ENCODE results near the gene NEMP1. TPM values are rescaled to one million over a fixed set of nuclear protein-coding genes. Genes with fewer than 3 reads are reported as not detected.

NEMP1 gene
- total RNA-seq, 4 donors from 2014 or later = 4.6 to 11.6 (median 5.7) TPM

DNA sequence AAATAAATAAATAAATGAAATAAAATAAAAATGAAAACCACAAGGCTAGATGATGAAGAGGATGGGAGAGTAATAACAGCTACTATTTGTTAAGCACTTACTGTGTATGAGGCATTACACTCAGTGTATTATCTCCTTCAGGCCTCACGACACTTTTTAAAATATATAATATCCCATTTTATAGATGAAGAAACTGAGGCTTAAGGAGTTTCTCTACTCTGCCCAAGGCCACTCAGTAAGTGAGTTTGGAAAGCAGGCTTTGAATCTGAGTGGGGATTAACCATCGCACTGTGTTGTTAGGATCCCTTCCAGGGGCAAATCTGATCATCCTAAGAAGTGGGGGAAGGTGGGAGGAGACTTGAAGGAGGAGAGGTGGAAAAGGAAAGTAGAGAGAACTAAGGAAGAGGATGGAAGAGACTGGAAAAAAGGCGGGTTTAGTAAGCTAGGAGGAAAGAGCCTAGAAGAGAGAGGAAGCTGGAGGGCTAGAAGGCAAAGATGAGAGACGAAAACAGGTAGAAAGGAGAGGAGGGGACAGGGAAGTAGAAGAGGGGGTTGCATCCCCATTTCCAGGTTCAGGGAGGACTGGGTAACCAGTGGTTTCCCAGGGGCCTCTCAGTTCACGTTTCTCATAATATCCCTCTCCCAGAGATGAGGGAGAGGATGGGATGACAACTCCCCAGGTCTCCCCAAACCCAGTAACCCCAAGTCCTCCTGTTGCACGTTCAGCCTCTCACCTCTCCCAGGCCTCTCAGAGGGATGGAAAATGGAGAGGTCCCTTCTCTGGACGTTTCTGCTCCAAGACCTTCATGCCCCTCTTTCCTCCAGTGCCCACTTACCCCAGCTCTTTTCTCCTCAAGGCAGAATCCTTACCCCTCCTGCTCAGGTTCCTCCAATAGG is 30.9 kb upstream of the NEMP1 start:
- TF ChIP-seq, protein P1, sequence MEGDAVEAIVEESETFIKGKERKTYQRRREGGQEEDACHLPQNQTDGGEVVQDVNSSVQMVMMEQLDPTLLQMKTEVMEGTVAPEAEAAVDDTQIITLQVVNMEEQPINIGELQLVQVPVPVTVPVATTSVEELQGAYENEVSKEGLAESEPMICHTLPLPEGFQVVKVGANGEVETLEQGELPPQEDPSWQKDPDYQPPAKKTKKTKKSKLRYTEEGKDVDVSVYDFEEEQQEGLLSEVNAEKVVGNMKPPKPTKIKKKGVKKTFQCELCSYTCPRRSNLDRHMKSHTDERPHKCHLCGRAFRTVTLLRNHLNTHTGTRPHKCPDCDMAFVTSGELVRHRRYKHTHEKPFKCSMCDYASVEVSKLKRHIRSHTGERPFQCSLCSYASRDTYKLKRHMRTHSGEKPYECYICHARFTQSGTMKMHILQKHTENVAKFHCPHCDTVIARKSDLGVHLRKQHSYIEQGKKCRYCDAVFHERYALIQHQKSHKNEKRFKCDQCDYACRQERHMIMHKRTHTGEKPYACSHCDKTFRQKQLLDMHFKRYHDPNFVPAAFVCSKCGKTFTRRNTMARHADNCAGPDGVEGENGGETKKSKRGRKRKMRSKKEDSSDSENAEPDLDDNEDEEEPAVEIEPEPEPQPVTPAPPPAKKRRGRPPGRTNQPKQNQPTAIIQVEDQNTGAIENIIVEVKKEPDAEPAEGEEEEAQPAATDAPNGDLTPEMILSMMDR (IDR thresholded peaks at IDR 0.05) = no peak
- no peak for TF ChIP-seq POLR2A (IDR thresholded peaks at IDR 0.05)
- H3K27me3 ChIP-seq = no peaks in the 10 kb centered on the region
- no peak for DNase-seq
- H3K9me3 ChIP-seq = no peaks in the 10 kb centered on the region
- peak overlapping the region; percentile 98 to 99 (median 98) for H3K27ac ChIP-seq
- peak overlapping the region; percentile 74 to 81 (median 76) for H3K4me3 ChIP-seq
- peaks cover 0 to 40% (median 0%) of the 10 kb centered on the region in 3 donors for H3K36me3 ChIP-seq
- peaks cover 0 to 49% (median 5%) of the 10 kb centered on the region in 4 donors for H3K4me1 ChIP-seq

DNA sequence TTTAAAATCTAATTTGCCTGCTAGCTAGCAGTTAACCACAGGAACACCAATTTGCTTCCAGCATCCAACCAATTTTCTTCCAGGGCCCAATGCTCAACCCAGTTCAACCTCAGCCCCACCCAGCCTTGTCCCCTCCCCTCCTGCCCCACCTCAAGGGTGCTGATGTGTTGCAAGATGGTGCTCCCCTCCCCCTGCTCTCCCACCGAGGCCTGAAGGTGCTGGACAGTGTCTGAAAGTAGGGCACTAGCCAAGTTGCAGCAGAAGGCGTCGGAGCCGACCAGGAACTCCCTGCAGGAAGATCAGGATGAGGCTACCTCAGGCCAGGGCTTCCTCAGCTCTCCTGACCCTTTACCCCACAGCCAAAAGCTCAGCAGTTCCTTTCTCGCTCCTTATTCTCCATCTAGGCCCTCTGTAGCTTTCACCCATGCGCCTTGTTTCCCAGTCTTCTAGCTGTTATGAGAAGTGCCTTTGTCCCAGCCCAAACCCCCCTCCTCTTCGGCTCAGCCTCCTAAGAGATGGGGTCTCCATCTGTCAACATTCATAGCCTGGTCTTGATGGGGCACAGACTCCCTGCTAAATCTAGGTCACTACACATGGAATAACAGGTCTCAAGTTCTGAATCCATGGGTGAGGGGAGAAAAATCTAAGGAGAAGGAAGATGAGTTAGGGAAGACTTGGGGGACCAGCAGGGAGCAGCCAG is 29.0 kb upstream of the NEMP1 start:
- H3K36me3 ChIP-seq = peaks cover 0 to 50% (median 0%) of the 10 kb centered on the region in 3 donors

DNA sequence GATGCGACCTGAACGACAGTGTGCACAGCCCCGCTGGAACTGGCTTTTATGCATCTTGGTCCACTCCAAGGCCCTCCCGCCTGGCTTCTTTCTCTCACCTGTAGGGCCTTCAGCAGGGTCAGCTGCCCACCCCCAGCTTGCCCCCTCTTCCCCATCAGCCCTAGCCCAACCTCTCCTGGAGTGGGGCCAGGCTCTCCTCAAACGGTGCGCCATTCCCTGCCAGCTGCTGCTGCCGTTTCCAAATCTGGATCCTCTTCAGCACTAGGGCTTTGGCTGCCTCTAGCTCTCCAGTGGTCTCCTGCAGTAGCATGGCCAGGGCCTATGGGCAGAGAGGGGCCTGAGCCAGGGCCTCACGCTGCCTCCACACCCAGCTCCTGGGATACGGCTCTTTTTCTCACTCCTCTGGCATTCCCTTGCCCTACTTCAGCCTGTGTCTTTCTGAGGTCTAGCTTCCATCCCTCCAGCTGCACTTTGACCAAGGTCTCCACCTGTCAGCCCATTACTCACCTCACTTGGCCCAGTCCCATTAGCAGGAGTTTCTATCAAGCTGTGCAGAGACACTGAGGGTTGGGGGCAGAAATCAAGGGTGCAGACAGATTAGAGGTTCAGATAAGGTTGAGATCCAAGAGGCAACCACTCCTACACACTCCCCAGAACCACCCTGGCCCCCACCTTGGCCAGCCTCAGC is 27.6 kb upstream of the NEMP1 start:
- Histone ChIP-seq H3K4me3 (peak overlapping the region in 1 of 4 donors; percentile 10), H3K27me3 (no peaks in the 10 kb centered on the region), H3K4me1 (peaks cover 0 to 64% (median 5%) of the 10 kb centered on the region in 4 donors), H3K9me3 (no peaks in the 10 kb centered on the region), H3K36me3 (peaks cover 0 to 61% (median 0%) of the 10 kb centered on the region in 3 donors), H3K27ac (peak overlapping the region in 1 of 4 donors; percentile 65)
- TF ChIP-seq POLR2A (IDR thresholded peaks at IDR 0.05) = no peak
- TF ChIP-seq, protein P1 (IDR thresholded peaks at IDR 0.05) = no peak
- DNase-seq = peak in 1 of 3 donors; percentile 74

More for the DNA sequence above, 29.0 kb upstream of the NEMP1 start:
- no peaks in the 10 kb centered on the region for H3K27me3 ChIP-seq
- TF ChIP-seq, protein P1 (IDR thresholded peaks at IDR 0.05) = no peak
- TF ChIP-seq POLR2A (IDR thresholded peaks at IDR 0.05) = no peak
- DNase-seq = peak in 1 of 3 donors; percentile 45
- H3K4me1 ChIP-seq = peaks cover 0 to 55% (median 5%) of the 10 kb centered on the region in 4 donors
- no peak overlapping the region for H3K4me3 ChIP-seq
- peak overlapping the region in 2 of 4 donors; percentile 25 to 65 for H3K27ac ChIP-seq
- no peaks in the 10 kb centered on the region for H3K9me3 ChIP-seq

DNA sequence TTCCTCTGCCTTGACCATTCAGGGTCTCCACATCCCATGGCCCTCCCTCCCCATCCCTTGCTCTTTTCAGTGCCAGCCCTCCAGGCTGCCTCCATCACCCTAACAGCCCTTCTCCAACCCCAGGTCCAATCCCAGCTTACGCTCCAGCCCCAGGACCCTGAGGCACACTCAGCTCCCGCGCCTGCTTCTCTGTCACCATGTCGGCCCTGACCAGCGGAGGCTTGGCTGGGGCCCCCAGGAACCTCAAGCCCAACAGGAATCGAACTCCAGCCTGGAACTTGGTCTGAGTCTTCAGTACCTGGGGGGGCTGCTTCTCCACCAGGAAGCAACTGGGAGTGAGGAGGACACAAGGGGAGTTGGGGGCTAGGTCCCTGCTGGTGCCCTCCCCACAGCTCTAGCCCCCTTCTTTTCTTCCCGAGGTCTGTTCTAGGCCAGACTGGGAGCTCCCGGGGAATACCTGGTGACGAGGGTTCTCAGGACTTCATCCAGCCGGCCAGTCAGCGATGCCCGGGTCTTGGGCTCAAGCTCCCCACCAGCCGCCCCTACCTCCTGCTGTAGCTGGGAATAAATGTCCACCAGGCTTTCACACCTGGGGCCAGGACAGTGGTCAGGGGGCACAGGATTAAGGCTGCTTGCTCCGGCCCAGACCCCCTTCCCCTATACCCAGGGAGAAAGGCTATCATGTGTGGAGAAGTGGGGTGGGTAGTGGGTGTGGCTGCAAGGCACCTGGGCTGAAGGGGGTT is 26.6 kb upstream of the NEMP1 start:
- DNase-seq = no peak
- H3K27ac ChIP-seq = peak overlapping the region in 1 of 4 donors; percentile 65
- peaks cover 0 to 67% (median 0%) of the 10 kb centered on the region in 3 donors for H3K36me3 ChIP-seq
- H3K4me1 ChIP-seq = peaks cover 0 to 72% (median 5%) of the 10 kb centered on the region in 4 donors
- no peaks in the 10 kb centered on the region for H3K27me3 ChIP-seq
- TF ChIP-seq POLR2A (IDR thresholded peaks at IDR 0.05) = no peak
- TF ChIP-seq, protein P1 (IDR thresholded peaks at IDR 0.05) = no peak
- H3K4me3 ChIP-seq = no peak overlapping the region
- H3K9me3 ChIP-seq = no peaks in the 10 kb centered on the region
